NCI-H2171 treated with DMSO at 0.1 percent for 48 hours (cell line): ENCODE data around the gene CBFA2T2.
"Not testable (repeated sequence)": the region's sequence is repeated elsewhere in the genome, so short reads cannot be mapped to it uniquely, and the experiment has no call there.

Source experiments
- DNase-seq: peaks from one replicate; lab custom pipeline; 2025; lab: John Stamatoyannopoulos, UW

Gene CBFA2T2

DNA sequence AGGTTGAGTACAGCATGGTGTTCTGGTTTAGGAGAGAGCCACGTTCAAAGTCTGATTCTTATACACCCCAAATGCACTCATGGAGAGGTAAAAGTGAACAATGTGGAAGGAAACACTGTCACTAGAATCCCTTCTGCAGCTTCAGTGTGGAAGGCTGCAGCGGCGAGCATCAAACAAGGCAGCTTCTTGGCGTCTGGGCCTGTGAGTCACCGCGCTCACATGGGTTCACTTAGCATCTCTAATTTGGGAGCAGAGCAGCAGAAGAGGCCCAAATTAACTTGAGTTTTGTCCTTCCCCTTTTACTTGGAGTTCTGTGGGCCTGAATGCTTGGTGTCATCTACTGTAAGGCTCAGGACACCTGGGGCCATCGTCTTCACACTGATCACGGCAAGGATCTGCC is 207.2 kb downstream of the CBFA2T2 start:
- DNase-seq: no peak

- not testable (repeated sequence) for DNase-seq
Measured at GRCh38 chr20:33698966-33699365, 209.1 kb downstream of the CBFA2T2 start.
